ENCODE results near the gene SNRPB2.
A peak's percentile ranks its signal among the peaks of the same experiment; 100 is the strongest.

Gene SNRPB2

GRCh38 chr20:16748308-16748900, 18.6 kb downstream of the SNRPB2 start, which contains the start of gene OTOR:
Gene OTOR, plus strand, starts transcription at chr20:16748358. Its CDS starts 44 bp downstream, at chr20:16748402.
- no peaks in the 10 kb centered on the region for H3K36me3 Mint-ChIP-seq
- no peaks in the 10 kb centered on the region for H3K4me1 Mint-ChIP-seq
- H3K27me3 Mint-ChIP-seq: peaks cover 8% of the 10 kb centered on the region
- H3K4me3 Mint-ChIP-seq: no peak within 1 kb of the TSS
- ATAC-seq (ENCODE audit: low read depth) (no peak), DNase-seq (ENCODE audit: low spot score in 2 of 2) (no peak)
- H3K27ac Mint-ChIP-seq: no peak within 1 kb of the TSS
- no peaks in the 10 kb centered on the region for H3K9me3 Mint-ChIP-seq

DNA sequence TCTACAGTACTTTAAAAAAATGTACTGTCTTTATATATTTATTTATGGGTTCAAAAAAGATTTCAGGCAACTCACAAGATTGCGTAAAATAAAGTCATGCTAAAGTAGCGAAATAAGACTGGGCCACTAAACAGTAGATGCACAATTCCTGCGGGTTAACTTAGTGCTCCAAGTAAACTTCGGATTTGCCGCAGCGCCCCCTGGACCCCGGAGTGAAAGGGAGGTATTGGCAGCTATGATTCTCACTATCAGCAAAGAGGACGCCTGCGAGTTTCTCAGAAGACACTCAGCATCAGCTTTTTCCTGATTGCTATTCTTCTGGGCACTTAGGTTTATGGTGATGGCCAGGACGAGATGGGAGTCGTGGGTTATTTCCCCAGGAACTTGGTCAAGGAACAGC, 19.7 kb downstream of the SNRPB2 start:
- Mint-ChIP-seq H3K4me3 (no peak overlapping the region), H3K4me1 (no peaks in the 10 kb centered on the region), H3K36me3 (no peaks in the 10 kb centered on the region), H3K9me3 (no peaks in the 10 kb centered on the region), H3K27ac (no peak overlapping the region), H3K27me3 (peaks cover 12% of the 10 kb centered on the region)
- ATAC-seq (ENCODE audit: low read depth) (no peak), DNase-seq (ENCODE audit: low spot score in 2 of 2) (no peak)

GRCh38 chr20:16752082-16752481, 22.3 kb downstream of the SNRPB2 start:
- no peak for DNase-seq (ENCODE audit: low spot score in 2 of 2)
- Mint-ChIP-seq H3K4me1 (no peaks in the 10 kb centered on the region), H3K4me3 (no peak overlapping the region), H3K9me3 (peaks cover 1% of the 10 kb centered on the region), H3K36me3 (peaks cover 2% of the 10 kb centered on the region), H3K27ac (no peak overlapping the region), H3K27me3 (peaks cover 7% of the 10 kb centered on the region)
- no peak for ATAC-seq (ENCODE audit: low read depth)

- Mint-ChIP-seq H3K4me1 (no peaks in the 10 kb centered on the region), H3K4me3 (no peak overlapping the region), H3K36me3 (peaks cover 2% of the 10 kb centered on the region), H3K27ac (no peak overlapping the region), H3K9me3 (peaks cover 3% of the 10 kb centered on the region), H3K27me3 (peaks cover 8% of the 10 kb centered on the region)
- DNase-seq (ENCODE audit: low spot score in 2 of 2): no peak
- ATAC-seq (ENCODE audit: low read depth): no peak
Observed at GRCh38 chr20:16752901-16753300, 23.1 kb downstream of the SNRPB2 start.

DNA sequence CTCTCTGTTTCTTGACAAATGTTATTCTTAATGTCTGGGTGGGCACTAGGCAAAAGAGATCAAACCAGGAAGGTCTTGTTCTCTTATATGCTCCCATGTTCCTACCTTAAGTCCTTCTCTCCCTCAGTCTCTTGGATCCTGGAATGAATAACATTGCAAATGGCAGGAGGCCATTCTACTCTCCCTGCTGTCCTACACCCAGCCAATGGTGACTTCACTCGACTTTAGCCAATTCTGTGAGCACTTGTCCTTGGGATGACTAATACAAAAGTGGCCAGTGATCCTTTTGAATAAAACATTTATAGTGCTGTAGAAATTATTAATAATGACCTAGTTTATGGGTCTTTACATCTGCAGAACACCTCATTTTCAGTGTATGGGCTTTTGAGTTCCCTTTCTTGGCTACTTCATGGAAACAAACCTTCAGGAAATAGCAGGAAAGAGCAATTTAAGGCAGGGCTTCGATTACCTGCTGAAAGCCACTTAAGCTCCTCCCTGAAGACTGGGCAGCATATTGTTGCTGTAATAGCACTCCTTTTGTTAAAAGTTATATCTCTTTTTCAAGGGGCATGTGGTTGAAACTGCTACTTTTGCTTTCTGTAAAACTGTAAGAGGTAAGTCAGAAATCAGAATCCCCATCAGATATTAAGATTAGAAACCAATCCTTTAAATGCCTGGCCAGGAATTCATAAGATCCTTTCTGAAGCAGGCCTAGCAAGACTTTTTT, 28.8 kb downstream of the SNRPB2 start:
- DNase-seq (ENCODE audit: low spot score in 2 of 2) (no peak), ATAC-seq (ENCODE audit: low read depth) (no peak)
- no peak overlapping the region for H3K27ac Mint-ChIP-seq
- H3K4me3 Mint-ChIP-seq: no peak overlapping the region
- H3K9me3 Mint-ChIP-seq: peaks cover 3% of the 10 kb centered on the region
- H3K27me3 Mint-ChIP-seq: peaks cover 10% of the 10 kb centered on the region
- peaks cover 2% of the 10 kb centered on the region for H3K36me3 Mint-ChIP-seq
- no peaks in the 10 kb centered on the region for H3K4me1 Mint-ChIP-seq

DNA sequence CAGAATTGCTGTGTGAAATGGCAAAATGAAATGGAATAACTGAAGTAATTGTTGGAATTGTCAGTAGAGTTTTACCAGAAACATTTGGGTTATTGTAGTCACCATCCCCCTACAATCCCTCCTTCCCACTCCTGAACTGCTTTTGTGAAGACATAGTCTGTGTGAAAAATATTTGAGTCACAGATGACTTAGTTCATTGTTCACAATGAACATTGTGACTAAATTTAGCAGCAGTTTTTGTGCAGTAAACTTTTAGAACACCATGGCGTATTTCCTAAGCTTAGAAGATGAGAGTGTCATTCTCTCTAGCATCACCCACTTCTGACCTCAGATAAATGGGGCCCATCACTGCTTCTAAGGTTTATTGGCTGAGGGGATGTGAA, 29.3 kb downstream of the SNRPB2 start:
- ATAC-seq (ENCODE audit: low read depth): no peak
- H3K4me1 Mint-ChIP-seq: no peaks in the 10 kb centered on the region
- H3K36me3 Mint-ChIP-seq: peaks cover 2% of the 10 kb centered on the region

DNA sequence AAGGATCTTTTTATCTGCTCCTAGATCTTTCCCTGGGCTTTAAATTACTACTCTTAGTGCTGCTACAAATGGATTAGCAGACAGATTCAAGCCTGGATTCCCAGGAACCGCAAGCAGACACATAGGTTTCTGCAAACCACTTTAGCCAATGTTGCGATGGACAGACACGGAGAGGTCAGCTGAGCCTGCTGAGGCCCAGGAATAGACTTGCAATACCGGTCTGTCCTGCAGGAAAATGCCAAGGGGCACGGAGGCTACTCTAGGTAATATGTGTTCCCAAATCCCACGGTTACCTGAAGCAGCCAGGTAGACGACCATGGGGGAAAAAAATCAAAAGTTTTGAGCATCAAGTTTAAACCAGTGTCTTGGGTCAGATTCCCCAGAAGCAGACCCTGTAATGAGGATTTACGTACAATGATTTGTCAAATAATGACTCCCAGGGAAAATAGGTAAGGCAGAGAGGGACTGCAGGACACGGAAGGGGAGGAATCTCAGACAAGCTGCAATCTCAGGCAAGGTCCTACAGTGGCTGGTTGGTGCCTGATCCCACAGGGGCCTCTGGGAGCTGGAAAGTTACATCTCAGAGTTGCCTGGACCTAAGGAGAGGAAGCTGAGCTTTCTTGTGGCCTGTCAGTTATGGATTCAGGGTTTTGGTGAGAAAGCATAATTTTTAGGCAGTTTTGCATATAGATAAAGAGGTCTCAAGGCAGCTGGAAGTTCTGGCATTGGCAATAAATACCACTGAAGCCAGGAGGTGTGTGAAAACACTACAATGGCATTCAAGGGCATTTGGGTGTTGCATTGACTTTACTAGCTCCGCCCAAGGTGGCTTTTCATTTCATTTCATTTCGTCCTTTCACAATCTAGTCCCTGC, 30.8 kb downstream of the SNRPB2 start:
- Mint-ChIP-seq H3K4me3 (no peak overlapping the region), H3K27ac (no peak overlapping the region), H3K36me3 (peaks cover 2% of the 10 kb centered on the region), H3K4me1 (no peaks in the 10 kb centered on the region), H3K27me3 (peaks cover 11% of the 10 kb centered on the region), H3K9me3 (peaks cover 3% of the 10 kb centered on the region)
- ATAC-seq (ENCODE audit: low read depth): no peak
- no peak for DNase-seq (ENCODE audit: low spot score in 2 of 2)

More for the DNA sequence above, 29.3 kb downstream of the SNRPB2 start:
- Mint-ChIP-seq H3K27me3 (peaks cover 9% of the 10 kb centered on the region), H3K27ac (no peak overlapping the region), H3K9me3 (peaks cover 3% of the 10 kb centered on the region), H3K4me3 (no peak overlapping the region)
- DNase-seq (ENCODE audit: low spot score in 2 of 2): no peak

DNA sequence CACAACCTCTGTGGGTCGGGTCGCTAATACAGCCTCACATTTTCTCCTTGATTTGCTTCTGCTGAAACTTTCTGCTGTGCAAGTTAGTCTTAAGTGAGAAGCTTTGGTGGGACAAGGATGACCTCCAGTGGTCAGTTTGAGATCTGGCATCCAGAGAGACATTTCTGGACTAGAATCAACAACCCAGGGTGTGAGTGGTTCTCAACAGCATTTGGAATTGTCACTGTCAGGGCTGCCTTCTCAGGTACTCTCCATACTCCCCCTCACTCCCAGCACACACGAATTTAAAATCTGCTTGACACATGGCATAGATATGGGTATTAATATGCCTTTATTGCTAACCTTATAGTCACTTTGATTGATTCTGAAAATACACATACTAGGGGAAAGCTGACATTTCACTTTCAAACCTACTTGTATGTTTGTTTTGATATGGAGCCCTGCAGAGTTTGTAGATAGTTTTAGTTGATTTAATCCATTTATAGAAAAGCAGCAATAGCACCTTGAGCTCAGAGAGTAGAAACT, 31.5 kb downstream of the SNRPB2 start:
- DNase-seq (ENCODE audit: low spot score in 2 of 2) (peak; percentile 23 to 28), ATAC-seq (ENCODE audit: low read depth) (peak; percentile 49)
- Mint-ChIP-seq H3K27me3 (peaks cover 15% of the 10 kb centered on the region), H3K27ac (no peak overlapping the region), H3K4me1 (no peaks in the 10 kb centered on the region), H3K36me3 (peaks cover under 1% of the 10 kb centered on the region), H3K9me3 (peaks cover 3% of the 10 kb centered on the region), H3K4me3 (no peak overlapping the region)

DNA sequence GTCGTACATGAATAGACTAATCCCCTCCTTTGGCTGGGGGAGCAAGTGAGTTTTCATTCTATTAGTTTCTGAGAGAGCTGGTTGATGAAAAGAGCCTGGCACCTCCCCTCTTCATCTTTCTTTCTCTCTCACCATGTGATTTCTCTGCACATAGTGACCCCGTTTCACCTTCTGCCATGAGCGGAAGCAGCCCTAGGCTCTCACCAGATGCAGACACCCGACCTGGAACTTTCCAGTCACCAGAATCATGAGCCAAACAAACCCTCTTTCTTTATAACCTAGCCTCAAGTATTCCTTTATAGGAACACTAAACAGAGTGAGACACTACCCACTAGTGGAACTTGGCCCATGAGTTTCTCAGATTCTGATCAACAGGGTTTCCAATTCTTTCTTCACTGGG, 34.7 kb downstream of the SNRPB2 start:
- Mint-ChIP-seq H3K27me3 (peaks cover 17% of the 10 kb centered on the region), H3K27ac (no peak overlapping the region), H3K36me3 (no peaks in the 10 kb centered on the region), H3K4me1 (no peaks in the 10 kb centered on the region), H3K4me3 (no peak overlapping the region), H3K9me3 (no peaks in the 10 kb centered on the region)
- DNase-seq (ENCODE audit: low spot score in 2 of 2) (no peak), ATAC-seq (ENCODE audit: low read depth) (no peak)

- no peak for DNase-seq (ENCODE audit: low spot score in 2 of 2)
- Mint-ChIP-seq H3K4me3 (no peak overlapping the region), H3K27ac (no peak overlapping the region), H3K36me3 (no peaks in the 10 kb centered on the region), H3K27me3 (peaks cover 10% of the 10 kb centered on the region), H3K9me3 (peaks cover 9% of the 10 kb centered on the region), H3K4me1 (no peaks in the 10 kb centered on the region)
- no peak for ATAC-seq (ENCODE audit: low read depth)
Observed at GRCh38 chr20:16771213-16771612, 41.4 kb downstream of the SNRPB2 start.

GRCh38 chr20:16775961-16776360, 46.1 kb downstream of the SNRPB2 start:
- peaks cover 15% of the 10 kb centered on the region for H3K9me3 Mint-ChIP-seq

DNA sequence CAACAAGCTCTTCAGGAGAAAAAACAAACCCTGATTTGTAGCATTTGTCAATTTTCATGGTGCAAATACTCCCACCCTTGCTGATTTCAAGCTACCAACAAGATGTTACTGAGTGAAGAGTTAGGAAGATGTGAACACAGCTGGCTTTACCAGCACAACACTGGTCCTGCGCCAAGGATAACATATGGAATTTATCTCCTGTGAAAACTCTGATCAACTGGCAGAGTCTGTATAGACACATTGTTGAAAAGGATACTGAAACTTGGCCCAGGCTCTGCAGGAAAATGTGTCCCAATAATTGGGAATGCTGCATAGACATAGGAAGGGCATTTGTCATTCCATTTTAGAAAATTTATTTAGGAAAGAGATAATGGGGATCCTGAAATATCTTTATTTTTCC, 47.3 kb downstream of the SNRPB2 start:
- no peaks in the 10 kb centered on the region for H3K36me3 Mint-ChIP-seq
- ATAC-seq (ENCODE audit: low read depth) (no peak), DNase-seq (ENCODE audit: low spot score in 2 of 2) (no peak)
- no peak overlapping the region for H3K4me3 Mint-ChIP-seq
- H3K27ac Mint-ChIP-seq: no peak overlapping the region
- H3K4me1 Mint-ChIP-seq: no peaks in the 10 kb centered on the region
- H3K27me3 Mint-ChIP-seq: peaks cover 4% of the 10 kb centered on the region
- H3K9me3 Mint-ChIP-seq: peaks cover 15% of the 10 kb centered on the region

More at GRCh38 chr20:16775961-16776360, 46.1 kb downstream of the SNRPB2 start:
- DNase-seq (ENCODE audit: low spot score in 2 of 2): no peak
- H3K27ac Mint-ChIP-seq: no peak overlapping the region
- H3K36me3 Mint-ChIP-seq: no peaks in the 10 kb centered on the region
- peaks cover 4% of the 10 kb centered on the region for H3K27me3 Mint-ChIP-seq
- no peaks in the 10 kb centered on the region for H3K4me1 Mint-ChIP-seq
- no peak for ATAC-seq (ENCODE audit: low read depth)
- no peak overlapping the region for H3K4me3 Mint-ChIP-seq

- no peak for DNase-seq (ENCODE audit: low spot score in 2 of 2)
- peaks cover 25% of the 10 kb centered on the region for H3K9me3 Mint-ChIP-seq
- H3K4me3 Mint-ChIP-seq: no peak overlapping the region
- no peak overlapping the region for H3K27ac Mint-ChIP-seq
- no peaks in the 10 kb centered on the region for H3K4me1 Mint-ChIP-seq
- no peak for ATAC-seq (ENCODE audit: low read depth)
- no peaks in the 10 kb centered on the region for H3K36me3 Mint-ChIP-seq
- H3K27me3 Mint-ChIP-seq: peaks cover 4% of the 10 kb centered on the region
Observed at GRCh38 chr20:16778159-16778558, 48.3 kb downstream of the SNRPB2 start.

- Mint-ChIP-seq H3K4me3 (no peak overlapping the region), H3K36me3 (no peaks in the 10 kb centered on the region), H3K27me3 (no peaks in the 10 kb centered on the region), H3K4me1 (no peaks in the 10 kb centered on the region), H3K27ac (no peak overlapping the region), H3K9me3 (peaks cover 17% of the 10 kb centered on the region)
- DNase-seq (ENCODE audit: low spot score in 2 of 2) (no peak), ATAC-seq (ENCODE audit: low read depth) (no peak)
Observed at GRCh38 chr20:16781496-16781895, 51.7 kb downstream of the SNRPB2 start.
